ENCODE measurements around the gene ACE2.
A peak's percentile ranks its signal among the peaks of the same experiment; 100 is the strongest.

The ACE2 gene

GRCh38 chrX:15566244-15566643 lies 34.5 kb downstream of the ACE2 start:
- TF ChIP-seq, protein P1, sequence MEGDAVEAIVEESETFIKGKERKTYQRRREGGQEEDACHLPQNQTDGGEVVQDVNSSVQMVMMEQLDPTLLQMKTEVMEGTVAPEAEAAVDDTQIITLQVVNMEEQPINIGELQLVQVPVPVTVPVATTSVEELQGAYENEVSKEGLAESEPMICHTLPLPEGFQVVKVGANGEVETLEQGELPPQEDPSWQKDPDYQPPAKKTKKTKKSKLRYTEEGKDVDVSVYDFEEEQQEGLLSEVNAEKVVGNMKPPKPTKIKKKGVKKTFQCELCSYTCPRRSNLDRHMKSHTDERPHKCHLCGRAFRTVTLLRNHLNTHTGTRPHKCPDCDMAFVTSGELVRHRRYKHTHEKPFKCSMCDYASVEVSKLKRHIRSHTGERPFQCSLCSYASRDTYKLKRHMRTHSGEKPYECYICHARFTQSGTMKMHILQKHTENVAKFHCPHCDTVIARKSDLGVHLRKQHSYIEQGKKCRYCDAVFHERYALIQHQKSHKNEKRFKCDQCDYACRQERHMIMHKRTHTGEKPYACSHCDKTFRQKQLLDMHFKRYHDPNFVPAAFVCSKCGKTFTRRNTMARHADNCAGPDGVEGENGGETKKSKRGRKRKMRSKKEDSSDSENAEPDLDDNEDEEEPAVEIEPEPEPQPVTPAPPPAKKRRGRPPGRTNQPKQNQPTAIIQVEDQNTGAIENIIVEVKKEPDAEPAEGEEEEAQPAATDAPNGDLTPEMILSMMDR (conservative IDR thresholded peaks at IDR 0.05; ENCODE audit: low read depth, low read length): no peak
- DNase-seq (ENCODE audit: low read depth): no peak
- no peak overlapping the region for H3K4me3 ChIP-seq (ENCODE audit: low read depth, low read length)

GRCh38 chrX:15564981-15565579 lies 35.7 kb downstream of the ACE2 start:
- peak; percentile 70 for DNase-seq (ENCODE audit: low read depth)
- no peak overlapping the region for H3K4me3 ChIP-seq (ENCODE audit: low read depth, low read length)
- TF ChIP-seq, protein P1 (conservative IDR thresholded peaks at IDR 0.05; ENCODE audit: low read depth, low read length): peak; percentile 76

DNA sequence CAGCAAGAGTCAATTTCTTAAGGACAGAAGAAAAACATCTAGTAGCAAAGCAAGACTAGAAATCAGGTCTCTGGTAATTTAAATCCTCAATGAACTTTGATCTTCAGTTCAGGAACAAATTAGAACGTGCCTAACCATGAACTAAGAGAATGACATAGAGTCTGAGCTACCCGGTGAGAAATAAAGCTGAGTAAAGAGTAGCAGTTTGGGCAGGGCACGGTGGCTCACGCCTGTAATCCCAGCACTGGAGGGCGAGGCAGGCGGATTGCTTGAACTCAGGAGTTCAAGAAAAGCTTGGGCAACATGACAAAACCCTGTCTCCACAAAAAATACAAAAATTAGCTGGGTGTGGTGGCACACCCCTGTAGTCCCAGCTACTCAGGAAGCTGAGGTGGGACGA lies 37.7 kb downstream of the ACE2 start:
- DNase-seq (ENCODE audit: low read depth): no peak
- H3K4me3 ChIP-seq (ENCODE audit: low read depth, low read length): no peak overlapping the region
- TF ChIP-seq, protein P1 (conservative IDR thresholded peaks at IDR 0.05; ENCODE audit: low read depth, low read length): no peak

DNA sequence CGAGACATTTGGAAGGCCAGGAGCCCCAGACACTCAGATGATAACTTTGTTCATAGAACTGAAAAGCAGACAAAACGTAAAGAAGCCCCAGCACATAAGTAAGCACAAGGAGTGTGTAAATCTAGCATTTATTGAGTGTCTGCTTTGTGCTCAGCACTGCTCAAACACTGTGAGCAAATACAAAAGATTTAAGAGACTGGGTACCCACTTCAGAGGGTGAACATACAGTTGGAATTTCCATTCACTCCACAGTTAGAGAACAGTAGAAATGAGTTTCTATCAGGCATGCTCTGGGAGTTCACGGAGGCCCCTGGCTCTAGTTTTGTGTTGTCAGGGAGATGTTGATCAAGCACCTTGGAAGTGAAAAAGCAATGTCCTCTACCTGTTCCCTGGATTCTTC lies 39.8 kb downstream of the ACE2 start:
- no peak overlapping the region for H3K4me3 ChIP-seq (ENCODE audit: low read depth, low read length)
- DNase-seq (ENCODE audit: low read depth): no peak
- TF ChIP-seq, protein P1 (conservative IDR thresholded peaks at IDR 0.05; ENCODE audit: low read depth, low read length): no peak

GRCh38 chrX:15559227-15559626 lies 41.5 kb downstream of the ACE2 start:
- TF ChIP-seq, protein P1 (conservative IDR thresholded peaks at IDR 0.05; ENCODE audit: low read depth, low read length): no peak
- DNase-seq (ENCODE audit: low read depth): no peak
- H3K4me3 ChIP-seq (ENCODE audit: low read depth, low read length): no peak overlapping the region

- DNase-seq (ENCODE audit: low read depth): no peak
- TF ChIP-seq, protein P1 (conservative IDR thresholded peaks at IDR 0.05; ENCODE audit: low read depth, low read length): no peak
- H3K4me3 ChIP-seq (ENCODE audit: low read depth, low read length): no peak overlapping the region
These were observed 51.4 kb downstream of the ACE2 start for GRCh38 chrX:15549189-15550012.

All from choroid plexus epithelial cell (primary cell).